Erythroblast (primary cell): ENCODE results near the gene NCBP2L.

Experiments
- GATA1 ChIP-seq: IDR thresholded peaks from 2 replicates; pipeline ENCODE4 v1.6.1; 2011; ENCODE audit warnings: low read depth, mild to moderate bottlenecking, control low read depth, low read length, moderate library complexity
- POLR2A ChIP-seq: IDR thresholded peaks from 2 replicates; pipeline ENCODE4 v1.6.1; 2011; ENCODE audit warnings: mild to moderate bottlenecking, low read length

DNA sequence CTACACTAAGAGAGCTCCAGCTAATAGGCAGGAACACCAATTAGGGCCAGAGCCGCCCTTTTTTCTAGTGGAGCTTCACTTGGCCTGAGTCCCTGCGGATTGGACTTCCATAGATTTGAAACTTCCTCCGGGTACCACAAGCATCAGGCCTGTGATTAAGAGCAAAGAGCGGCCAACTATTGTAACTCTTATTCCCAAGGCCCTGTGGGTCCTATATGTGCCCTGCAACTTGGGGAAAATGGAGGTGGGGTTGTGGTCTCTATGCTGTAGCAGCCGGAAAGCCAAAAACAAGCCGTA, at the start of gene NCBP2L:
- TF ChIP-seq POLR2A (no peak), GATA1 (no peak)
